Omental fat pad (tissue), 4 donors: ENCODE data around the gene LYPD6. TPM values are rescaled to one million over a fixed set of nuclear protein-coding genes. Genes with fewer than 3 reads are reported as not detected.

Source experiments
- ATAC-seq: fragments of 150-250 bp; one replicate; pipeline ENCODE4 v1.9.1; 2016; ENCODE audit warnings: mild to moderate bottlenecking, moderate library complexity; ENCODE audit not compliant: low FRiP score
- DNase-seq: peaks from one replicate; pipeline ENCODE4 v3.0.0-alpha.2; 2019; ENCODE audit warnings: low spot score
- total RNA-seq, 4 donors: library from RNA; depleted of rRNA; stranded (reverse); fragments of >200 nt; gene quantifications; one replicate each; pipeline ENCODE4 v1.1.0, GENCODE V29; 2016
- TF ChIP-seq, protein P1 (sequence below), 3 donors: fragments of 450-650 bp; IDR thresholded peaks; one replicate each; pipeline ENCODE4 v1.5.1; 2016 to 2017; ENCODE audit warnings: antibody characterized with exemption in 3 of 3, mild to moderate bottlenecking in 3 of 3, moderate library complexity in 2 of 3

The LYPD6 gene
- total RNA-seq, 4 donors from 2014 or later: 1.2 to 13.9 (median 2.0) TPM

DNA sequence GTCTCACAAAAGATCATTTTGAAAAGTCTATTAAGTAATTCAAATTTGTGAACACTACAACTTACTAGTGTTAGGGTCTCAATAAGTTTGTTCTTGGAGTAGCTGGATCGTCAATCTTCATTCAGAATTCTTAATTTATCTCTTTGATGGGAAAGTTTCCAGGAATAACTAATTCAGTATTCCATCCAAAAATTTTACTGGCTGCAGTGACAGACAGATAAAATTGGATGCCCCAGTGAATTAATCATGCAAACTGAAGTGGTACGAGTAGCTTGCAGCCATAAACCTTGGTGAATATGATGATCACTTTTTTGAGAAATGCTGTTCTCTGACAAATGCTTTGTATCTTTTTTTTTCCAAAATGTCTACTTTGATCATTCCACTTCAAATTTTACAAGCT is 112.8 kb downstream of the LYPD6 start:
- no peak for DNase-seq
- ATAC-seq: no peak
- TF ChIP-seq, protein P1, sequence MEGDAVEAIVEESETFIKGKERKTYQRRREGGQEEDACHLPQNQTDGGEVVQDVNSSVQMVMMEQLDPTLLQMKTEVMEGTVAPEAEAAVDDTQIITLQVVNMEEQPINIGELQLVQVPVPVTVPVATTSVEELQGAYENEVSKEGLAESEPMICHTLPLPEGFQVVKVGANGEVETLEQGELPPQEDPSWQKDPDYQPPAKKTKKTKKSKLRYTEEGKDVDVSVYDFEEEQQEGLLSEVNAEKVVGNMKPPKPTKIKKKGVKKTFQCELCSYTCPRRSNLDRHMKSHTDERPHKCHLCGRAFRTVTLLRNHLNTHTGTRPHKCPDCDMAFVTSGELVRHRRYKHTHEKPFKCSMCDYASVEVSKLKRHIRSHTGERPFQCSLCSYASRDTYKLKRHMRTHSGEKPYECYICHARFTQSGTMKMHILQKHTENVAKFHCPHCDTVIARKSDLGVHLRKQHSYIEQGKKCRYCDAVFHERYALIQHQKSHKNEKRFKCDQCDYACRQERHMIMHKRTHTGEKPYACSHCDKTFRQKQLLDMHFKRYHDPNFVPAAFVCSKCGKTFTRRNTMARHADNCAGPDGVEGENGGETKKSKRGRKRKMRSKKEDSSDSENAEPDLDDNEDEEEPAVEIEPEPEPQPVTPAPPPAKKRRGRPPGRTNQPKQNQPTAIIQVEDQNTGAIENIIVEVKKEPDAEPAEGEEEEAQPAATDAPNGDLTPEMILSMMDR (IDR thresholded peaks at IDR 0.05): no peak

DNA sequence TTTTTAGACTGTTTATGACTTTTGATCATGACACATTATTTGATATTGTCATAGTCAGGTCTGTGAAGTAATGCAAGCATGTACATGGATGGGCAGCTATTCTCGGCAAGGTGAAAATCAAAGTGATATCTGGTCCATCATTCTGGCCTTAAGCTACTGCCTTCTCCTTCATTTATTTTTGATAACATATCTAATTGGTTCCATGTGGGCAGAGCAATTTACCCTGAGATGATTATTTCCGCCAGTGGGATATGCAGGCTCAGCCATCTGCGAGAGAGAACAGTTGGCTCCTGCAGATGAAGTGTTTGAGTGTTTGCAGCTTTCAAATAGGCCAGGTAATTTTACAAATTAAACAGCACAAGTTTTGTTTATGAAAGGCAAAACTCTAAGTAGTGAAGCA is 116.4 kb downstream of the LYPD6 start:
- TF ChIP-seq, protein P1 (IDR thresholded peaks at IDR 0.05): no peak
- no peak for ATAC-seq
- no peak for DNase-seq

- TF ChIP-seq, protein P1 (IDR thresholded peaks at IDR 0.05): no peak
- ATAC-seq (no peak), DNase-seq (no peak)
Measured at GRCh38 chr2:149448315-149448714, 117.9 kb downstream of the LYPD6 start.

DNA sequence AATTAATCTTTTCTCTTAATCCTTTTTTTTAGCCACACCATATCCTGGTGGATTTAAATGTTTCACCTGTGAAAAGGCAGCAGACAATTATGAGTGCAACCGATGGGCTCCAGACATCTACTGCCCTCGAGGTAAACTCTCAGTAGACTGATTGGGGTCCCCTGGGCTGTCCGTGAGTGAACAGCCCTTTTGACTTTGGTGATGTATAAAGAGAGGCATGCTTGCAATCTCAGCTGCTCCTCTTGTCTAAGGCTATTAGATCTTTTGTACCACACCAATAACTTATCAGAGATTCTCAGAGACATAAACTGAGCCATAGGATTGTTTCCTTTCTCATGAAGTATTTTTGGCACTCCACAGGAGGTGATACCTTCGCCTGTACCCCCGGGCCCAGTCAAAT is 118.6 kb downstream of the LYPD6 start:
- ATAC-seq: no peak
- no peak for DNase-seq
- TF ChIP-seq, protein P1 (IDR thresholded peaks at IDR 0.05): no peak

- no peak for DNase-seq
- TF ChIP-seq, protein P1 (IDR thresholded peaks at IDR 0.05): no peak
- no peak for ATAC-seq
Measured at GRCh38 chr2:149451417-149452165, 121.2 kb downstream of the LYPD6 start.

GRCh38 chr2:149456285-149456684 is 125.9 kb downstream of the LYPD6 start:
- ATAC-seq: no peak
- DNase-seq: no peak
- TF ChIP-seq, protein P1 (IDR thresholded peaks at IDR 0.05): no peak

GRCh38 chr2:149458502-149458901 is 128.1 kb downstream of the LYPD6 start:
- ATAC-seq: no peak
- no peak for DNase-seq
- TF ChIP-seq, protein P1 (IDR thresholded peaks at IDR 0.05): no peak
